ENCODE data around the gene REPS2.

Gene REPS2

DNA sequence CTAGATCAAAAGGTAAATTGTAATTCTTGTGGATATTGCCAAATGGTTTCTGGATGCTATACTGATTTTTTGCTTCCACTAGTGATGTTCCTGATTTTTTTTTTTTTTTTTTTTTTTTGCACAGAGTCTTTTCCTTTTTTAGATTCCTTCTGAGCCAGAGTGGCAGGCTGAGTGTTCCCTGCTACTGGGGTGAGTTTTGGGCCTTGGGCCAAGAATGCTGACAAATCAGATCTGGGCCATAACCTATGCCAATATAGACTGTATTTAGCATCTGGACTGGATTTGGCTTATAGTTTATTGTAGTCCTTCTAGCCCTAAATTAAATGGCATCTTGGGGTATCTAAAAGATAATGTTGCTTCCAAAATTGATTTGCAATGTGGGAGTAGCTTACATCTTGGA is 52.8 kb downstream of the REPS2 start:
- peaks cover 9% of the 10 kb centered on the region for H3K4me1 Mint-ChIP-seq
- H3K27me3 Mint-ChIP-seq (ENCODE audit: low read depth, poor library complexity), result peaks cover 7% of the 10 kb centered on the region
- H3K9me3 Mint-ChIP-seq, result peaks cover 4% of the 10 kb centered on the region
- no peak overlapping the region for H3K4me3 Mint-ChIP-seq
- no peaks in the 10 kb centered on the region for H3K36me3 Mint-ChIP-seq (ENCODE audit: low read depth)
- TF ChIP-seq, protein P1, sequence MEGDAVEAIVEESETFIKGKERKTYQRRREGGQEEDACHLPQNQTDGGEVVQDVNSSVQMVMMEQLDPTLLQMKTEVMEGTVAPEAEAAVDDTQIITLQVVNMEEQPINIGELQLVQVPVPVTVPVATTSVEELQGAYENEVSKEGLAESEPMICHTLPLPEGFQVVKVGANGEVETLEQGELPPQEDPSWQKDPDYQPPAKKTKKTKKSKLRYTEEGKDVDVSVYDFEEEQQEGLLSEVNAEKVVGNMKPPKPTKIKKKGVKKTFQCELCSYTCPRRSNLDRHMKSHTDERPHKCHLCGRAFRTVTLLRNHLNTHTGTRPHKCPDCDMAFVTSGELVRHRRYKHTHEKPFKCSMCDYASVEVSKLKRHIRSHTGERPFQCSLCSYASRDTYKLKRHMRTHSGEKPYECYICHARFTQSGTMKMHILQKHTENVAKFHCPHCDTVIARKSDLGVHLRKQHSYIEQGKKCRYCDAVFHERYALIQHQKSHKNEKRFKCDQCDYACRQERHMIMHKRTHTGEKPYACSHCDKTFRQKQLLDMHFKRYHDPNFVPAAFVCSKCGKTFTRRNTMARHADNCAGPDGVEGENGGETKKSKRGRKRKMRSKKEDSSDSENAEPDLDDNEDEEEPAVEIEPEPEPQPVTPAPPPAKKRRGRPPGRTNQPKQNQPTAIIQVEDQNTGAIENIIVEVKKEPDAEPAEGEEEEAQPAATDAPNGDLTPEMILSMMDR (IDR thresholded peaks at IDR 0.05), result no peak
- H3K27ac Mint-ChIP-seq, result no peak overlapping the region
- no peak for DNase-seq

DNA sequence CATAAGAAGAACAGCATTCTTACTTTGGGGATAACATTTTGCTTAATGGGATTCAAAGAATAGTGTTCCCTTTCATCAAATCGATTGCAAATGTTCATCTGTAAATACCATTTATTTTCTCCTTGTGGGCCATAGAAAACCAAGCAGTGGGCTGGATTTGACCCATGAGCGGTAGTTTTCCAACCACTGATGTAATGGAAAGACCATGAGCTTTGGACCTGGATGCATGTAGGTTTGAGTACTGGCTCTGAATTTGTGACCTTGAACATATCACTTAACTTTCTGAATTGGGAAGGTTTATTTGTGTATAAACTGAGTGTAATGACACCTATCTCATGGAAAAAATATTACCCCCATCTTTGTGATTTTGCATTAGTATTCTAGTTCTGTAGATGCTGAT is 54.3 kb downstream of the REPS2 start:
- peaks cover 7% of the 10 kb centered on the region for H3K27me3 Mint-ChIP-seq (ENCODE audit: low read depth, poor library complexity)

DNA sequence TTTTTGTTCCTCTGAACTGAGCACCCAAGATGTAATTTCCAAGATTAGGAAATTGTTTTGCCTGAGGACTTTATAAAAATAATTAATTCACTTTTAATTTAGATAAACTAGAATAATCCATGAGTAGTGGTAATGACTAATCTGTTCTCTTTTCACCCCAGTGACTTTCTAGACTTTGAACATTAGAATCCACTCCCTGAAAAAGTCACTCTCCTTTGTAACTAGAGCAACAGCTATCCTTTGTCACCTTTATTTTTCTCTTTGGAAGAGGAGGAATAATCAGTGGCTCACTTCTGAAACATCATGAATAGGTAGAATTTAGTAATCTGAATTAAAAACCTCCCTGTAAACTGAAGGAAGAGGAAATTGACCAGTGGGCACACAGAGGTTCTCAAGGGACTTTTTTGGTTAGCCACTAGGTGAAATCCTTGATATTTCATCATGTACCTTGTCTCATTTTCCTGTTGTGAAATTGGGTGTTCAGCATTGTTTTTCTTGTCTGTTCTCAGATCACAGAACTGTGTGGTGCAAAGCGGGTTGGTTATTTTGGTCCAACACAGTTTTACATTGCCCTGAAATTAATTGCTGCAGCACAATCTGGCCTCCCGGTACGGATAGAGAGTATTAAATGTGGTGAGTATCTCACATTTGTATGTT is 59.4 kb downstream of the REPS2 start:
- Mint-ChIP-seq H3K4me3 (no peak overlapping the region), H3K27ac (no peak overlapping the region)
- TF ChIP-seq, protein P1 (IDR thresholded peaks at IDR 0.05), result no peak

More for the DNA sequence above, 54.3 kb downstream of the REPS2 start:
- no peak overlapping the region for H3K4me3 Mint-ChIP-seq
- no peak overlapping the region for H3K27ac Mint-ChIP-seq
- H3K36me3 Mint-ChIP-seq (ENCODE audit: low read depth), result no peaks in the 10 kb centered on the region
- no peak for DNase-seq
- TF ChIP-seq, protein P1 (IDR thresholded peaks at IDR 0.05), result no peak
- H3K4me1 Mint-ChIP-seq, result peaks cover 9% of the 10 kb centered on the region
- H3K9me3 Mint-ChIP-seq, result peaks cover 4% of the 10 kb centered on the region

DNA sequence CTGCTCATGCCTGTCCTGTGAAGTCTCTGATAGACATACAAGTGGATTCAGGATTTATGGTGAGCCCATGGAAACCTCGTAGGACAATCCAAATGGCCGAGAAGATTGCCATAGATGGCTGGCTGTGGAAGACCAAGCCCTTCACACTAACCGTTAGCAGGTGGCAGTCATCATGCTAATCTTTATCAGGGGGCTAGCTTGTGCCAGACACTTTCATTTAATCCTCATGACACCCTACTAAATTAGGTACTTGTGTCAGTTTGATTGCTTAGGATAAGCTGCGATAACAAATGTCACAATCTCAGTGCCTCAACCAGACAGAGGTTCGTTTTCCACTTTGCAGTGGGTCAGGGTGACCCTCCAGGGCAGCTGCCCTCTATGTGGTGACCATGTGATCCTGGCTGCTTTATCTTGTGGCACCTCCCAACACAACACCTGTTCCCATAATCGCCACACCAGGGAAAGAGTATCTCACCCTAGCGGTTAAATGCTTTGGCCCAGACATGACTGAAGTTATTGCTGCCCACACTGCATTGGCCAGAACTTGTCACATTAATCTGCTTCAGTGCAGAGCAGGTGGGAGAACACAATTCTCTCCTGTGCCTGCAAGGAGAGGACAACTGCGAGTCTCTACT is 60.8 kb downstream of the REPS2 start:
- H3K4me3 Mint-ChIP-seq, result no peak overlapping the region
- no peaks in the 10 kb centered on the region for H3K36me3 Mint-ChIP-seq (ENCODE audit: low read depth)
- H3K4me1 Mint-ChIP-seq, result peaks cover 9% of the 10 kb centered on the region
- peak; percentile 11 for DNase-seq
- no peaks in the 10 kb centered on the region for H3K9me3 Mint-ChIP-seq
- H3K27ac Mint-ChIP-seq, result no peak overlapping the region
- TF ChIP-seq, protein P1 (IDR thresholded peaks at IDR 0.05), result peak; percentile 31
- peaks cover 3% of the 10 kb centered on the region for H3K27me3 Mint-ChIP-seq (ENCODE audit: low read depth, poor library complexity)

More for the DNA sequence above, 59.4 kb downstream of the REPS2 start:
- peaks cover 9% of the 10 kb centered on the region for H3K4me1 Mint-ChIP-seq
- DNase-seq, result no peak
- H3K27me3 Mint-ChIP-seq (ENCODE audit: low read depth, poor library complexity), result peaks cover 3% of the 10 kb centered on the region
- peaks cover 4% of the 10 kb centered on the region for H3K9me3 Mint-ChIP-seq
- no peaks in the 10 kb centered on the region for H3K36me3 Mint-ChIP-seq (ENCODE audit: low read depth)

DNA sequence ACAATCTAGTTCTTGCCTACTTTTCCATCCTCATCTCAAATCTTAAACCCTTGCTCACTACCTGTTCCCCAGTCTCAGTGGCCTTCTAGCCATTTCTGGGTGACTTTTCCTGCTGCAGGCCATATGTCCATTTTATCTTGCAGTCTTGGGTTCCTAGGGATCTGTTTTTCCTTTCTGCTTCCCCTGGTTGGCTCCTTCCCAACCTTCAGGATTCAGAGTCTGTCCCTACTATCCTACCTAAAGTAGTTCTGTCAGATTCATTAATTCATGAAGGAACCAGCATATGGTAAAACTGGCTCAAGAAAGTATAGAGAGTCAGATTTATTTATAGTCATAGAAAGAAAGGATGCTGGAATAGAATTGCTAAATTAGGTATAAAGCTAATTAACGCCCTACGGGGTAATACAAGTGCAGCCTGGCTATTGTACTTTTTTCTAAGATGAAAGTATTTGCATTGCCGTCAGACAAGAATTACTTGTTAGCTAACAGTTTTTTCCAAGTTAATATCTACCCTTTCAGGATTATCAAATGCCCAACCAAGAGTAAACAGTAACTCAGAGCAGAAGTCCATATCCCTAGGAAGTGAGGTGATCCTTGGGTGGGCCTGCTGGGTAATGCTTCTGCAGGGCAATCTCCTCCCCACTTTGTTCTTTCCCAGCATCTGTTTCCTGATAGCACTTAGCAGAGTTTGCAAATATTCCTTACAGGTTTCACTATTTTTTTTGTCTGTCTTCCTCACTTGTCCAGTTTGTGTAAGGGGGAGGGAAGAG is 63.6 kb downstream of the REPS2 start:
- H3K27me3 Mint-ChIP-seq (ENCODE audit: low read depth, poor library complexity), result peaks cover 3% of the 10 kb centered on the region
- TF ChIP-seq, protein P1 (IDR thresholded peaks at IDR 0.05), result no peak
- no peaks in the 10 kb centered on the region for H3K9me3 Mint-ChIP-seq
- DNase-seq, result no peak
- no peak overlapping the region for H3K4me3 Mint-ChIP-seq
- no peaks in the 10 kb centered on the region for H3K36me3 Mint-ChIP-seq (ENCODE audit: low read depth)
- no peak overlapping the region for H3K27ac Mint-ChIP-seq
- H3K4me1 Mint-ChIP-seq, result no peaks in the 10 kb centered on the region

Measured in nephron progenitor cell (in vitro differentiated cells).